Keratinocyte (primary cell): ENCODE results near the gene MAGEA6. TPM values are rescaled to one million over a fixed set of nuclear protein-coding genes. Genes with fewer than 3 reads are reported as not detected.
"Not testable (repeated sequence)": the region's sequence is repeated elsewhere in the genome, so short reads cannot be mapped to it uniquely, and the experiment has no call there.

ENCODE experiments used
- DNase-seq: peaks from one replicate; pipeline ENCODE4 v3.0.0-alpha.2; 2011; ENCODE audit warnings: low read depth, missing footprints, low spot score
- FAIRE-seq: peaks from 2 replicates; lab custom pipeline; 2011; peaks lifted over from hg19 to GRCh38; lab: Jason Lieb, UNC
- H2AFZ ChIP-seq: 2 replicates; pipeline ENCODE4 v1.6.0; 2012; ENCODE audit warnings: low read length, control low read depth, inconsistent platforms; ENCODE audit not compliant: control insufficient read depth
- H3K27ac ChIP-seq: 2 replicates; pipeline ENCODE4 v1.5.1; 2011; ENCODE audit warnings: low read length; ENCODE audit not compliant: control insufficient read depth, insufficient read depth
- H3K27me3 ChIP-seq: 3 replicates; pipeline ENCODE4 v1.6.0; 2011; ENCODE audit warnings: low read length; ENCODE audit not compliant: control insufficient read depth, insufficient read depth; ENCODE audit errors: extremely low read depth
- H3K36me3 ChIP-seq, 2 experiments: 2 replicates in 1 of 2; 3 replicates in 1 of 2; pipeline ENCODE4 v1.5.1; 2011; ENCODE audit warnings: low read length in 2 of 2, mild to moderate bottlenecking in 1 of 2; ENCODE audit not compliant: control insufficient read depth in 2 of 2, insufficient read depth in 2 of 2; ENCODE audit errors: extremely low read depth in 1 of 2
- H3K4me1 ChIP-seq: 3 replicates; pipeline ENCODE4 v1.5.1; 2011; ENCODE audit warnings: low read length; ENCODE audit not compliant: control insufficient read depth, insufficient read depth; ENCODE audit errors: extremely low read depth
- H3K4me2 ChIP-seq: 3 replicates; pipeline ENCODE4 v1.6.0; 2011; ENCODE audit warnings: low read depth, low read length; ENCODE audit not compliant: control insufficient read depth, insufficient read depth; ENCODE audit errors: extremely low read depth
- H3K4me3 ChIP-seq, 3 experiments: fragments of 200-600 bp in 1 of 3; sonication (generic) in 1 of 3; 2 replicates in 2 of 3; 3 replicates in 1 of 3; pipeline ENCODE4 v1.5.1; 2011 to 2016; ENCODE audit warnings: low read length in 3 of 3, mild to moderate bottlenecking in 3 of 3, control low read depth in 2 of 3, inconsistent platforms in 1 of 3, low read depth in 1 of 3, mixed read lengths in 1 of 3, mixed run types in 1 of 3, moderate library complexity in 1 of 3; ENCODE audit not compliant: control insufficient read depth in 2 of 3, insufficient read depth in 2 of 3; ENCODE audit errors: extremely low read depth in 1 of 3
- H3K79me2 ChIP-seq: 2 replicates; pipeline ENCODE4 v1.6.0; 2012; ENCODE audit warnings: low read length; ENCODE audit not compliant: control insufficient read depth, insufficient read depth
- H3K9ac ChIP-seq: 3 replicates; pipeline ENCODE4 v1.6.0; 2011; ENCODE audit warnings: low read length; ENCODE audit not compliant: control insufficient read depth, insufficient read depth; ENCODE audit errors: extremely low read depth
- H3K9me1 ChIP-seq: 3 replicates; pipeline ENCODE4 v1.6.0; 2011; ENCODE audit warnings: low read length; ENCODE audit not compliant: control insufficient read depth, insufficient read depth; ENCODE audit errors: extremely low read depth
- H3K9me3 ChIP-seq: 2 replicates; pipeline ENCODE4 v1.5.1; 2012; ENCODE audit warnings: low read depth, low read length; ENCODE audit not compliant: control insufficient read depth
- H4K20me1 ChIP-seq: 3 replicates; pipeline ENCODE4 v1.6.0; 2011; ENCODE audit warnings: low read length; ENCODE audit not compliant: control insufficient read depth, insufficient read depth; ENCODE audit errors: extremely low read depth
- CTCF ChIP-seq, 3 experiments: IDR thresholded peaks in 1 of 3; conservative IDR thresholded peaks in 1 of 3; optimal IDR thresholded peaks in 1 of 3; 2 replicates in 2 of 3; 3 replicates in 1 of 3; pipeline versions ENCODE3 to v1.5.1; 2011; ENCODE audit warnings: low read length in 3 of 3, mild to moderate bottlenecking in 3 of 3, moderate library complexity in 2 of 3, control low read depth in 1 of 3, inconsistent platforms in 1 of 3; ENCODE audit not compliant: insufficient read depth in 2 of 3; ENCODE audit errors: extremely low read depth in 1 of 3
- EZH2 ChIP-seq: IDR thresholded peaks from one replicate; pipeline ENCODE4 v1.6.1; 2012; ENCODE audit warnings: inconsistent platforms, mild to moderate bottlenecking, low read length, moderate library complexity
- dilution Hi-C: fragments of 300-500 bp; cut with MboI; formaldehyde crosslinking; loops from one replicate; pipeline ENCODE4 v1.7.0; 2020; ENCODE audit warnings: low sequenced_read_pairs; ENCODE audit not compliant: extremely low pct_ligation_motif_present
- polyA plus RNA-seq, 5 experiments: library from polyadenylated mRNA; depleted of rRNA in 3 of 5; stranded (reverse) in 3 of 5; stranded (forward) in 1 of 5; unstranded in 1 of 5; fragments of >200 nt; gene quantifications; 1 replicate in 1 of 5; 2 replicates in 3 of 5; 3 replicates in 1 of 5; pipeline versions ENCODE4 v1.2.1 to v1.2.3, GENCODE V29; 2011 to 2012; ENCODE audit warnings: missing spikeins in 2 of 5, low read depth in 1 of 5, low replicate concordance in 1 of 5

MAGEA6 gene
- polyA plus RNA-seq, 1 donor (not counting 4 experiments of a cell fraction or from before 2014, with no cell fraction given), result not detected

DNA sequence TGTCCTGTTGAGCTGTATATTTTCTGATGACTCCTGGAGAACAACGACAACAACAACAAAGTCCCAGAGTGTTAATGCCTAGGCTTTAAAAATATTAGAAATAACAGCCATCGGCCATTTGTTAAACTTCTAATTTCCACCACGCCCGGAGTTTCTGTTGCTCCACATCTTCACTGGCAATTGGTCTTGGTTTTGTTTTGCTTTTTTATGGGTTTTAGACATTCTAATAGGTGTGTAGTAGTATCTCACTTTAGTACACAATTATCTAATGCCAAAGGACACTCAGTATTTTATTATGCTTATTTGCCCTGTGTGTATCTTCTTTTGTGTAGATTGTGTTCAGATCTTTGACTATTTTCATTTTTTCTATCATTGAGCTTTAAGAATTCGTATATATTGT is 30.9 kb downstream of the MAGEA6 start:
- Histone ChIP-seq H3K27ac (no peak overlapping the region), H3K4me3 (no peak overlapping the region), H3K4me2 (no peak overlapping the region), H3K9me3 (no peaks in the 10 kb centered on the region), H4K20me1 (no peaks in the 10 kb centered on the region), H3K27me3 (no peaks in the 10 kb centered on the region), H3K36me3 (no peaks in the 10 kb centered on the region), H3K9ac (no peak overlapping the region), H3K4me1 (no peaks in the 10 kb centered on the region), H2AFZ (no peak overlapping the region), H3K9me1 (no peaks in the 10 kb centered on the region), H3K79me2 (no peaks in the 10 kb centered on the region)
- TF ChIP-seq CTCF (optimal IDR thresholded peaks at IDR 0.05 in 1 of 3, IDR thresholded peaks at IDR 0.05 in 1 of 3, conservative IDR thresholded peaks at IDR 0.05 in 1 of 3; ENCODE audit: extremely low read depth in 1 of 3, insufficient read depth in 2 of 3, low read length in 3 of 3), result no peak
- no peak for TF ChIP-seq EZH2
- DNase-seq, result no peak
- dilution Hi-C loops, result no loop called here
- no peak for FAIRE-seq

DNA sequence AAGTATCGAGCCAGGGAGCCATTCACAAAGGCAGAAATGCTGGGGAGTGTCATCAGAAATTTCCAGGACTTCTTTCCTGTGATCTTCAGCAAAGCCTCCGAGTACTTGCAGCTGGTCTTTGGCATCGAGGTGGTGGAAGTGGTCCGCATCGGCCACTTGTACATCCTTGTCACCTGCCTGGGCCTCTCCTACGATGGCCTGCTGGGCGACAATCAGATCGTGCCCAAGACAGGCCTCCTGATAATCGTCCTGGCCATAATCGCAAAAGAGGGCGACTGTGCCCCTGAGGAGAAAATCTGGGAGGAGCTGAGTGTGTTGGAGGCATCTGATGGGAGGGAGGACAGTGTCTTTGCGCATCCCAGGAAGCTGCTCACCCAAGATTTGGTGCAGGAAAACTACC is 33.0 kb downstream of the MAGEA6 start:
- H3K27me3 ChIP-seq, H3K4me3 ChIP-seq, H3K4me2 ChIP-seq, H3K27ac ChIP-seq, H3K79me2 ChIP-seq, FAIRE-seq, H3K36me3 ChIP-seq, H3K9me1 ChIP-seq, H4K20me1 ChIP-seq, H2AFZ ChIP-seq, H3K9me3 ChIP-seq, H3K9ac ChIP-seq, dilution Hi-C loops, DNase-seq, H3K4me1 ChIP-seq: not testable (repeated sequence)

DNA sequence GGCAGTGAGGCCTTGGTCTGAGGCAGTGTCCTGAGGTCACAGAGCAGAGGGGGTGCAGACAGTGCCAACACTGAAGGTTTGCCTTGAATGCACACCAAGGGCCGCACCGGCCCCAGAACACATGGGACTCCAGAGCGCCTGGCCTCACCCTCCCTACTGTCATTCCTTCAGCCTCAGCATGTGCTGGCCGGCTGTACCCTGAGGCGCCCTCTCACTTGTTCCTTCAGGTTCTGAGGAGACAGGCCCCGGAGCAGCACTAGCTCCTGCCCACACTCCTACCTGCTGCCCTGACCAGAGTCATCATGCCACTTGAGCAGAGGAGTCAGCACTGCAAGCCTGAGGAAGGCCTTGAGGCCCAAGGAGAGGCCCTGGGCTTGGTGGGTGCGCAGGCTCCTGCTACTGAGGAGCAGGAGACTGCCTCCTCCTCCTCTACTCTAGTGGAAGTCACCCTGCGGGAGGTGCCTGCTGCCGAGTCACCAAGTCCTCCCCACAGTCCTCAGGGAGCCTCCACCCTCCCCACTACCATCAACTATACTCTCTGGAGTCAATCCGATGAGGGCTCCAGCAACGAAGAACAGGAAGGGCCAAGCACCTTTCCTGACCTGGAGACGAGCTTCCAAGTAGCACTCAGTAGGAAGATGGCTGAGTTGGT is 33.5 kb downstream of the MAGEA6 start:
- Histone ChIP-seq H3K4me2 (no peak overlapping the region), H3K27ac (no peak overlapping the region), H2AFZ (no peak overlapping the region), H3K79me2 (no peaks in the 10 kb centered on the region), H3K4me1 (no peaks in the 10 kb centered on the region), H4K20me1 (no peaks in the 10 kb centered on the region), H3K27me3 (no peaks in the 10 kb centered on the region), H3K9me1 (no peaks in the 10 kb centered on the region), H3K36me3 (no peaks in the 10 kb centered on the region), H3K4me3 (no peak overlapping the region), H3K9ac (no peak overlapping the region), H3K9me3 (no peaks in the 10 kb centered on the region)
- TF ChIP-seq EZH2 (no peak), CTCF (optimal IDR thresholded peaks at IDR 0.05 in 1 of 3, IDR thresholded peaks at IDR 0.05 in 1 of 3, conservative IDR thresholded peaks at IDR 0.05 in 1 of 3; ENCODE audit: extremely low read depth in 1 of 3, insufficient read depth in 2 of 3, low read length in 3 of 3) (no peak)
- dilution Hi-C loops, result no loop called here
- DNase-seq (no peak), FAIRE-seq (no peak)
